SU-DHL-6 (cell line): Measurements from ENCODE around the gene NPFFR1.

ENCODE experiments used
- EZH2phosphoT487 ChIP-seq: fragments of 200-600 bp; sonication (generic), shearing (Covaris generic); conservative IDR thresholded peaks from 2 replicates; pipeline ENCODE4 v1.6.1; 2018; ENCODE audit warnings: mild to moderate bottlenecking, antibody characterized with exemption, low read length, moderate library complexity, mixed read lengths
- TF ChIP-seq, protein P1 (sequence below): fragments of 200-600 bp; sonication (generic); IDR thresholded peaks from one replicate; pipeline ENCODE4 v1.5.1; 2017; ENCODE audit warnings: antibody characterized with exemption, mild to moderate bottlenecking, low read length, moderate library complexity; ENCODE audit not compliant: insufficient read depth, poor library complexity, severe bottlenecking

DNA sequence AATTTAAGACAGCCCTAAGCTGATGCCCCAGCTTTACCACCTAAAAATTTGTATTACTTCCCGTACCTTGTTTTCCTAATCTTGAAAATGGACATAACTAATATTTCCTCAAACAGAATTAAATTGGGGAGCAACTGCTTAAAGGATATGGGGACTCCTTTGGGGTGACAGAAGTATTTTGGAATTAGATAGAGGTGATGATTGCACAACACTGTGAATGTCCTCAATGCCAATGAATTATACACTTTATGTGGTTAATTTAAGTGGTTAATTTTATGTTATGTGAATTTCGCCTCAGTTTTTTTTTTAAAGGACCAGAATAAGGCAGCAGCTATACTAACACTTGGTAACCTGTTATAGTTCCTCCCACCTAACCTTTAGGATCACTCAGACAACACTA is 19.9 kb upstream of the NPFFR1 start:
- TF ChIP-seq, protein P1, sequence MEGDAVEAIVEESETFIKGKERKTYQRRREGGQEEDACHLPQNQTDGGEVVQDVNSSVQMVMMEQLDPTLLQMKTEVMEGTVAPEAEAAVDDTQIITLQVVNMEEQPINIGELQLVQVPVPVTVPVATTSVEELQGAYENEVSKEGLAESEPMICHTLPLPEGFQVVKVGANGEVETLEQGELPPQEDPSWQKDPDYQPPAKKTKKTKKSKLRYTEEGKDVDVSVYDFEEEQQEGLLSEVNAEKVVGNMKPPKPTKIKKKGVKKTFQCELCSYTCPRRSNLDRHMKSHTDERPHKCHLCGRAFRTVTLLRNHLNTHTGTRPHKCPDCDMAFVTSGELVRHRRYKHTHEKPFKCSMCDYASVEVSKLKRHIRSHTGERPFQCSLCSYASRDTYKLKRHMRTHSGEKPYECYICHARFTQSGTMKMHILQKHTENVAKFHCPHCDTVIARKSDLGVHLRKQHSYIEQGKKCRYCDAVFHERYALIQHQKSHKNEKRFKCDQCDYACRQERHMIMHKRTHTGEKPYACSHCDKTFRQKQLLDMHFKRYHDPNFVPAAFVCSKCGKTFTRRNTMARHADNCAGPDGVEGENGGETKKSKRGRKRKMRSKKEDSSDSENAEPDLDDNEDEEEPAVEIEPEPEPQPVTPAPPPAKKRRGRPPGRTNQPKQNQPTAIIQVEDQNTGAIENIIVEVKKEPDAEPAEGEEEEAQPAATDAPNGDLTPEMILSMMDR: no peak
- no peak for TF ChIP-seq EZH2phosphoT487
